ENCODE results near the gene IDH1. TPM values are rescaled to one million over a fixed set of nuclear protein-coding genes. Genes with fewer than 3 reads are reported as not detected.

The IDH1 gene
- total RNA-seq, 1 donor from 2014 or later: 25.9 TPM

GRCh38 chr2:208255557-208256106 lies 761 bp upstream of the IDH1 start:
- H3K4me1 ChIP-seq: peaks cover 0 to 18% of the 10 kb centered on the region in 2 donors
- H3K27me3 ChIP-seq: no peaks in the 10 kb centered on the region
- peak overlapping the region; percentile 73 for H3K4me3 ChIP-seq
- TF ChIP-seq, protein P1, sequence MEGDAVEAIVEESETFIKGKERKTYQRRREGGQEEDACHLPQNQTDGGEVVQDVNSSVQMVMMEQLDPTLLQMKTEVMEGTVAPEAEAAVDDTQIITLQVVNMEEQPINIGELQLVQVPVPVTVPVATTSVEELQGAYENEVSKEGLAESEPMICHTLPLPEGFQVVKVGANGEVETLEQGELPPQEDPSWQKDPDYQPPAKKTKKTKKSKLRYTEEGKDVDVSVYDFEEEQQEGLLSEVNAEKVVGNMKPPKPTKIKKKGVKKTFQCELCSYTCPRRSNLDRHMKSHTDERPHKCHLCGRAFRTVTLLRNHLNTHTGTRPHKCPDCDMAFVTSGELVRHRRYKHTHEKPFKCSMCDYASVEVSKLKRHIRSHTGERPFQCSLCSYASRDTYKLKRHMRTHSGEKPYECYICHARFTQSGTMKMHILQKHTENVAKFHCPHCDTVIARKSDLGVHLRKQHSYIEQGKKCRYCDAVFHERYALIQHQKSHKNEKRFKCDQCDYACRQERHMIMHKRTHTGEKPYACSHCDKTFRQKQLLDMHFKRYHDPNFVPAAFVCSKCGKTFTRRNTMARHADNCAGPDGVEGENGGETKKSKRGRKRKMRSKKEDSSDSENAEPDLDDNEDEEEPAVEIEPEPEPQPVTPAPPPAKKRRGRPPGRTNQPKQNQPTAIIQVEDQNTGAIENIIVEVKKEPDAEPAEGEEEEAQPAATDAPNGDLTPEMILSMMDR (IDR thresholded peaks at IDR 0.05): no peak
- no peak for DNase-seq (ENCODE audit: low spot score in 2 of 2)
- intact Hi-C loops (cut with DNase I): loop anchor here (1.0 kb wide), 2 partner anchors 10 to 80 kb away; no protein-coding TSS in a partner anchor
- peak overlapping the region; percentile 54 to 62 for H3K27ac ChIP-seq
- H3K9me3 ChIP-seq: no peaks in the 10 kb centered on the region
- H3K36me3 ChIP-seq: peaks cover 0 to 6% of the 10 kb centered on the region in 2 donors

DNA sequence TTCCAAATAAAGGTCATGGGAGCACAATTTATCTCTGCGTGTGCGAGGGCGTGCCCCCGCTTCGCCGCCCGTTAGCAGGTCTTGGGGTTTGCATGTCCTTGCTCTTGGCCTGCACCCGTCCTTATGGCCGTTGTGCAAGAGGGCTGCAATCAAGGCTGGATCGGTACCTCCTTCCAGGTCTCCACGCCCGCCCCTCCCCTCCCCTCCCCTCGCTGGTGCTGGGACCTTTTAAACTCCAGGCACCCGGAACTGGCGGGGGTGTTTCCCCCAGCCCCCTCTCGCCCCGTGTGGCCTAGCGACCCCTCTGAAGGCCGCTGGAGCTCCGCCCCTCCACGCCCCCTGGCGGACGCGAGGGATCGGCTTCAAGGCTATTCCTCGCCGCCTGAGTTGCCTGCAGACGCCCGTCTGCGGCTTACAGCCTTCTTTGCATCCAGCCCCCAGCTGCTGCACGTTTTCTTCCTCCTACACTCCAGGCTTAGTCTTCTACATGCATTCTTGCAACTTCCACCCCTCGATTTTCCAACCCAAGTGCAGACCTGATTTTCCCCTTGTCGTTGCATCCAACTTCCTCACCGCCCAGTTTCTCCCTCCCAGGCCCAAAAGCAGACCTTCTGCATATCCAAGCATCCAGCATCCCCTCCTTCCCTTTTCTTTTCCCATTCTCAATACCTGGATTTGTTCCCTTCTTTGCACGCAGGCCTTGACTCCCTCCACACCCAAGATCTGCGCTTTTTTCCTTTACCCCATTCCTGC lies 577 bp downstream of the IDH1 start:
- no peaks in the 10 kb centered on the region for H3K9me3 ChIP-seq
- H3K4me1 ChIP-seq: peaks cover 0 to 21% of the 10 kb centered on the region in 2 donors
- no peaks in the 10 kb centered on the region for H3K27me3 ChIP-seq
- TF ChIP-seq, protein P1 (IDR thresholded peaks at IDR 0.05): peak; percentile 59 to 89 (median 85)
- peaks cover 0 to 10% of the 10 kb centered on the region in 2 donors for H3K36me3 ChIP-seq
- peak overlapping the region; percentile 54 to 62 for H3K27ac ChIP-seq
- H3K4me3 ChIP-seq: peak overlapping the region; percentile 73
- intact Hi-C loops (cut with DNase I): loop anchor here (5.0 kb wide), 4 partner anchors 58 to 1492 kb away; partner anchors contain the start of genes CCNYL1 and FZD5
- peak in 1 of 2 donors; percentile 89 for DNase-seq (ENCODE audit: low spot score in 2 of 2)

GRCh38 chr2:208253600-208254117 lies 1.2 kb downstream of the IDH1 start:
- H3K4me3 ChIP-seq: peak overlapping the region; percentile 73
- peaks cover 0 to 21% of the 10 kb centered on the region in 2 donors for H3K4me1 ChIP-seq
- no peak for DNase-seq (ENCODE audit: low spot score in 2 of 2)
- TF ChIP-seq, protein P1 (IDR thresholded peaks at IDR 0.05): no peak
- no peaks in the 10 kb centered on the region for H3K9me3 ChIP-seq
- H3K27ac ChIP-seq: peak overlapping the region; percentile 54 to 62
- no peaks in the 10 kb centered on the region for H3K27me3 ChIP-seq
- intact Hi-C loops (cut with DNase I): loop anchor here (5.0 kb wide), 4 partner anchors 59 to 1491 kb away; partner anchors contain the start of genes CCNYL1 and FZD5
- peaks cover 0 to 14% of the 10 kb centered on the region in 2 donors for H3K36me3 ChIP-seq

GRCh38 chr2:208252716-208253492 lies 2.0 kb downstream of the IDH1 start:
- TF ChIP-seq, protein P1 (IDR thresholded peaks at IDR 0.05): no peak
- no peaks in the 10 kb centered on the region for H3K27me3 ChIP-seq
- peaks cover 0 to 21% of the 10 kb centered on the region in 2 donors for H3K4me1 ChIP-seq
- peaks cover 3 to 21% of the 10 kb centered on the region in 2 donors for H3K36me3 ChIP-seq
- H3K27ac ChIP-seq: peak overlapping the region in 1 of 2 donors; percentile 54
- intact Hi-C loops (cut with DNase I): loop anchor here (5.0 kb wide), 4 partner anchors 59 to 1491 kb away; partner anchors contain the start of genes CCNYL1 and FZD5
- peak overlapping the region; percentile 73 for H3K4me3 ChIP-seq
- H3K9me3 ChIP-seq: no peaks in the 10 kb centered on the region
- no peak for DNase-seq (ENCODE audit: low spot score in 2 of 2)

GRCh38 chr2:208251098-208251497 lies 3.8 kb downstream of the IDH1 start:
- H3K36me3 ChIP-seq: peaks cover 3 to 28% of the 10 kb centered on the region in 2 donors
- intact Hi-C loops (cut with DNase I): loop anchor here (5.0 kb wide), 4 partner anchors 61 to 1489 kb away; partner anchors contain the start of genes CCNYL1 and FZD5

More at GRCh38 chr2:208251098-208251497, 3.8 kb downstream of the IDH1 start:
- no peak overlapping the region for H3K27ac ChIP-seq
- H3K9me3 ChIP-seq: no peaks in the 10 kb centered on the region
- DNase-seq (ENCODE audit: low spot score in 2 of 2): no peak
- TF ChIP-seq, protein P1 (IDR thresholded peaks at IDR 0.05): no peak
- H3K4me1 ChIP-seq: peaks cover 0 to 21% of the 10 kb centered on the region in 2 donors
- no peaks in the 10 kb centered on the region for H3K27me3 ChIP-seq
- H3K4me3 ChIP-seq: no peak overlapping the region

Measured in ascending aorta (tissue), 2 donors.